Measurements from ENCODE around the gene ZNF446. TPM values are rescaled to one million over a fixed set of nuclear protein-coding genes. Genes with fewer than 3 reads are reported as not detected.

The ZNF446 gene
- total RNA-seq, 2 donors from 2014 or later, result 8.2 to 10.4 TPM

GRCh38 chr19:58471736-58472135 lies 4.4 kb upstream of the ZNF446 start:
- Histone ChIP-seq H3K4me3 (no peak overlapping the region), H3K27me3 (no peaks in the 10 kb centered on the region), H3K4me1 (peaks cover 27% of the 10 kb centered on the region), H3K36me3 (replicated peaks in 1 of 2; ENCODE audit: insufficient read depth in 1 of 2, low read depth in 2 of 2) (peaks cover 0 to 12% of the 10 kb centered on the region in 2 donors), H3K27ac (no peak overlapping the region), H3K9me3 (no peaks in the 10 kb centered on the region)
- DNase-seq (no peak), ATAC-seq (no peak)
- WGBS, 2 donors, result 96% methylated on average over 26 to 38 of the region's 39 CpGs
- intact Hi-C loops (cut with DNase I), result no loop called here
- no peak for TF ChIP-seq CTCF (IDR thresholded peaks at IDR 0.05)
- no peak for TF ChIP-seq POLR2A (IDR thresholded peaks at IDR 0.05)

GRCh38 chr19:58473775-58474174 lies 2.4 kb upstream of the ZNF446 start:
- peaks cover 0 to 12% of the 10 kb centered on the region in 2 donors for H3K36me3 ChIP-seq (replicated peaks in 1 of 2; ENCODE audit: insufficient read depth in 1 of 2, low read depth in 2 of 2)
- H3K4me3 ChIP-seq, result no peak overlapping the region
- DNase-seq (no peak), ATAC-seq (no peak)
- peaks cover 22% of the 10 kb centered on the region for H3K4me1 ChIP-seq
- intact Hi-C loops (cut with DNase I), result no loop called here
- TF ChIP-seq POLR2A (IDR thresholded peaks at IDR 0.05), result no peak
- no peak for TF ChIP-seq CTCF (IDR thresholded peaks at IDR 0.05)
- H3K27ac ChIP-seq, result no peak overlapping the region
- H3K27me3 ChIP-seq, result no peaks in the 10 kb centered on the region
- no peaks in the 10 kb centered on the region for H3K9me3 ChIP-seq

- peaks cover 0 to 12% of the 10 kb centered on the region in 2 donors for H3K36me3 ChIP-seq (replicated peaks in 1 of 2; ENCODE audit: insufficient read depth in 1 of 2, low read depth in 2 of 2)
- H3K4me1 ChIP-seq, result peaks cover 22% of the 10 kb centered on the region
- 83% methylated on average over 12 of the region's 12 CpGs for WGBS, 2 donors
- no peak overlapping the region for H3K27ac ChIP-seq
- TF ChIP-seq CTCF (IDR thresholded peaks at IDR 0.05) (no peak), POLR2A (IDR thresholded peaks at IDR 0.05) (no peak)
- intact Hi-C loops (cut with DNase I), result no loop called here
- H3K4me3 ChIP-seq, result no peak overlapping the region
- DNase-seq, result no peak
- H3K27me3 ChIP-seq, result no peaks in the 10 kb centered on the region
- H3K9me3 ChIP-seq, result no peaks in the 10 kb centered on the region
- no peak for ATAC-seq
These were observed 1.7 kb upstream of the ZNF446 start for GRCh38 chr19:58474291-58474996.

- H3K9me3 ChIP-seq, result no peaks in the 10 kb centered on the region
- ATAC-seq, result no peak
- TF ChIP-seq POLR2A (IDR thresholded peaks at IDR 0.05) (no peak), CTCF (IDR thresholded peaks at IDR 0.05) (no peak)
- no peak for DNase-seq
- H3K4me1 ChIP-seq, result peaks cover 22% of the 10 kb centered on the region
- peaks cover 0 to 10% of the 10 kb centered on the region in 2 donors for H3K36me3 ChIP-seq (replicated peaks in 1 of 2; ENCODE audit: insufficient read depth in 1 of 2, low read depth in 2 of 2)
- H3K4me3 ChIP-seq, result peak overlapping the region in 1 of 2 donors; percentile 42
- intact Hi-C loops (cut with DNase I), result no loop called here
- WGBS, 2 donors, result 23 to 54% methylated on average over 12 to 26 of the region's 27 CpGs
- peak overlapping the region; percentile 57 to 96 (median 82) for H3K27ac ChIP-seq
- no peaks in the 10 kb centered on the region for H3K27me3 ChIP-seq
These were observed 997 bp upstream of the ZNF446 start for GRCh38 chr19:58474997-58475713.
